HepG2 (cell line): Measurements from ENCODE around the gene RAB6B. TPM values are rescaled to one million over a fixed set of nuclear protein-coding genes. Genes with fewer than 3 reads are reported as not detected.

ENCODE experiments used
- ATAC-seq: fragments of 200-7000 bp; cut with Tn5 transposase; 3 replicates; pipeline ENCODE4 v1.9.1; 2020; ENCODE audit warnings: mild to moderate bottlenecking, moderate library complexity
- BruUV-seq: library from RNA; stranded (reverse); fragments of 400-500 nt; replicated peaks from 2 replicates; lab custom pipeline; 2021; lab: Mats Ljungman, UMichigan
- CTCF ChIA-PET: fragments of 300-600 bp; formaldehyde crosslinking; extraction: SDS; loops from one replicate; lab custom pipeline; 2021; ENCODE audit warnings: low total read pairs, inconsistent platforms, low intra/inter-chr PET ratio; lab: Yijun Ruan, JAX
- POLR2A ChIA-PET: fragments of 350-600 bp; sonication (Branson Sonifier 250); formaldehyde crosslinking; loops from one replicate; lab custom pipeline; 2020; ENCODE audit warnings: antibody characterized with exemption, inconsistent platforms; lab: Yijun Ruan, JAX
- DNase-seq: peaks from one replicate; pipeline ENCODE4 v3.0.0-alpha.2; 2015; ENCODE audit warnings: low spot score
- FAIRE-seq: peaks from 3 replicates; lab custom pipeline; 2011; peaks lifted over from hg19 to GRCh38; lab: Jason Lieb, UNC
- H2AFZ ChIP-seq: one replicate; pipeline ENCODE4 v1.6.1; 2011; ENCODE audit warnings: low read length, inconsistent platforms
- H3K27ac ChIP-seq: fragments of 300-600 bp; 3 replicates; pipeline ENCODE4 v1.8.0; 2011; ENCODE audit warnings: mixed run types, mild to moderate bottlenecking, mixed read lengths, low read length, inconsistent platforms; ENCODE audit not compliant: insufficient read depth; ENCODE audit errors: extremely low read length
- H3K27me3 ChIP-seq, 2 experiments: fragments of 200-600 bp in 1 of 2; 2 replicates in 1 of 2; 3 replicates in 1 of 2; pipeline versions ENCODE4 v1.6.0 to v1.8.0; 2011; ENCODE audit warnings: low read length in 2 of 2, mild to moderate bottlenecking in 2 of 2, moderate library complexity in 2 of 2, inconsistent platforms in 1 of 2; ENCODE audit not compliant: insufficient read depth in 2 of 2, control insufficient read depth in 1 of 2
- H3K36me3 ChIP-seq, 2 experiments: fragments of 200-600 bp in 1 of 2; replicated peaks in 1 of 2; 2 replicates in 1 of 2; 3 replicates in 1 of 2; pipeline versions ENCODE4 v1.5.1 to v1.8.0; 2011; ENCODE audit warnings: low read length in 2 of 2, inconsistent platforms in 1 of 2; ENCODE audit not compliant: insufficient read depth in 2 of 2, control insufficient read depth in 1 of 2
- H3K4me1 ChIP-seq: 2 replicates; pipeline ENCODE4 v1.5.1; 2012; ENCODE audit warnings: low read length, inconsistent platforms; ENCODE audit not compliant: insufficient read depth
- H3K4me2 ChIP-seq: 2 replicates; pipeline ENCODE4 v1.6.0; 2011; ENCODE audit warnings: low read depth, low read length, inconsistent platforms
- H3K4me3 ChIP-seq, 3 experiments: fragments of 200-600 bp in 1 of 3; sonication (generic), shearing (Covaris generic) in 1 of 3; replicated peaks in 1 of 3; 2 replicates each; pipeline ENCODE4 v1.5.1; 2011 to 2016; ENCODE audit warnings: low read length in 3 of 3, inconsistent platforms in 2 of 3, low read depth in 2 of 3, mild to moderate bottlenecking in 2 of 3, control low read depth in 1 of 3, mixed read lengths in 1 of 3; ENCODE audit not compliant: insufficient read depth in 1 of 3
- H3K79me2 ChIP-seq: one replicate; pipeline ENCODE4 v1.6.1; 2011; ENCODE audit warnings: low read length, inconsistent platforms; ENCODE audit not compliant: insufficient read depth
- H3K9ac ChIP-seq: 2 replicates; pipeline ENCODE4 v1.6.0; 2011; ENCODE audit warnings: mild to moderate bottlenecking, low read depth, low read length, inconsistent platforms; ENCODE audit not compliant: insufficient read depth
- H3K9me3 ChIP-seq: 2 replicates; pipeline ENCODE4 v1.5.1; 2012; ENCODE audit warnings: mild to moderate bottlenecking, low read length
- H4K20me1 ChIP-seq: 2 replicates; pipeline ENCODE4 v1.6.0; 2011; ENCODE audit warnings: inconsistent platforms, mild to moderate bottlenecking, low read length, moderate library complexity; ENCODE audit not compliant: insufficient read depth
- CBX2 ChIP-seq, 2 experiments: fragments of 200-600 bp in 1 of 2; sonication (generic); formaldehyde crosslinking in 1 of 2; IDR thresholded peaks; 2 replicates each; pipeline versions ENCODE4 v1.7.0 to v1.8.1; 2018 to 2022; ENCODE audit warnings: low read depth in 2 of 2, low read length in 1 of 2, mild to moderate bottlenecking in 1 of 2, missing genetic modification reagents in 1 of 2
- KDM4B ChIP-seq: sonication (generic); formaldehyde crosslinking; IDR thresholded peaks from 2 replicates; pipeline ENCODE4 v1.4.0; 2020; ENCODE audit warnings: missing genetic modification reagents
- POLR2G ChIP-seq: fragments of 200-400 bp; formaldehyde crosslinking; IDR thresholded peaks from 2 replicates; pipeline ENCODE4 v1.6.1; 2018; ENCODE audit warnings: mild to moderate bottlenecking, low read depth, low read length, moderate library complexity
- TEAD3 ChIP-seq: optimal IDR thresholded peaks from 2 replicates; pipeline ENCODE3; 2016; ENCODE audit warnings: borderline replicate concordance
- ZBTB40 ChIP-seq, 2 experiments: fragments of 450-650 bp in 1 of 2; sonication (generic) in 1 of 2; formaldehyde crosslinking in 1 of 2; IDR thresholded peaks; 2 replicates each; pipeline versions ENCODE4 v1.6.1 to v1.8.0; 2016 to 2022; ENCODE audit warnings: antibody characterized with exemption in 1 of 2, mild to moderate bottlenecking in 1 of 2, missing genetic modification reagents in 1 of 2
- ZNF264 ChIP-seq: sonication (generic); formaldehyde crosslinking; IDR thresholded peaks from 2 replicates; pipeline ENCODE4 v1.4.0; 2020; ENCODE audit warnings: missing genetic modification reagents
- ZNF792 ChIP-seq: IDR thresholded peaks from 2 replicates; pipeline ENCODE4 v1.6.1; 2016
- ZSCAN21 ChIP-seq: sonication (generic); formaldehyde crosslinking; IDR thresholded peaks from 2 replicates; pipeline ENCODE4 v1.8.0; 2022; ENCODE audit warnings: mild to moderate bottlenecking, missing genetic modification reagents, moderate library complexity, borderline replicate concordance
- WGBS: methylation state at CpG from one replicate; pipeline ENCODE4 v1.1.6; 2017; ENCODE audit warnings: low lambda C conversion rate; 5-methylcytosine and 5-hydroxymethylcytosine counted together
- in situ Hi-C: cut with HindIII; loops from 2 replicates; pipeline ENCODE4 v1.10.0; 2017; ENCODE audit warnings: low pct_unique_long_range_greater_than_20kb; ENCODE audit not compliant: extremely low pct_ligation_motif_present
- intact Hi-C: fragments of 100-400 bp; cut with micrococcal nuclease; formaldehyde crosslinking; loops from one replicate; pipeline ENCODE4 v1.10.0; 2022; ENCODE audit not compliant: unreplicated experiment
- polyA plus RNA-seq, 8 experiments: library from polyadenylated mRNA; depleted of rRNA in 3 of 8; stranded (reverse) in 7 of 8; unstranded in 1 of 8; fragments of >200 nt; fragmentation: Illumina TruSeq in 4 of 8; extraction: Trizol in 4 of 8; gene quantifications; 2 replicates each; pipeline versions ENCODE4 v1.2.1 to v1.2.3, GENCODE V29; 2011 to 2016; ENCODE audit warnings: low read depth in 4 of 8, missing spikeins in 1 of 8, mixed read lengths in 1 of 8; ENCODE audit not compliant: insufficient read depth in 1 of 8
- total RNA-seq, 5 experiments: library from RNA; depleted of rRNA; stranded (reverse); fragments of >200 nt; fragmentation: Illumina TruSeq; extraction: Trizol; gene quantifications; 2 replicates each; pipeline ENCODE4 v1.2.3, GENCODE V29; 2016; ENCODE audit warnings: low read depth in 1 of 5
- TF ChIP-seq, protein P1 (sequence below): sonication (generic); formaldehyde crosslinking; conservative IDR thresholded peaks from 2 replicates; pipeline ENCODE4 v1.4.0; 2020; ENCODE audit warnings: missing genetic modification reagents

Gene RAB6B
- total and polyA plus RNA-seq, 2 of the 13 experiments (the other 11 are each of a cell fraction or from before 2014, with no cell fraction given), result 0.16 TPM; not detected in 1

DNA sequence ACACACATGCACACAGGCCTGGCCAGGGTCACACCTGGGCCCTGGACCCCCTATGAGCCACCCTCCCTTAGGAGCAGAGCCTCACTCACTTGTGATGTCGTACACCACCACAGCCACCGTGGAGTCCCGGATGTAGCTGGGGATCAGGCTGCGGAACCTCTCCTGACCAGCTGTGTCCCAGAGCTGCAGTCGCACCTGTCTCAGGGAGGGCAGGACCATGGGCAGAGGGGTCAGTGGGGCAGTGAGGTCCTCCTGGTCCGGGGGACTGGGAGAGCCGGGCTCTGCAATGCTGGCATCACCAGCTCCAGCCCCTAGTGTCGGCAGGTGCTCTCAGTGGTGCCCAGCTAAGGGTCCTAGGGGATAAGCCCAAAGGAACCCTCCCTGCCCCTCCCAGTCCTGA, 54.5 kb downstream of the RAB6B start (continued):
- TF ChIP-seq ZBTB40 (IDR thresholded peaks at IDR 0.05), result no peak
- TF ChIP-seq ZBTB40 (CRISPR knock-in tag; IDR thresholded peaks at IDR 0.05), result no peak

- H3K27ac ChIP-seq, result no peak overlapping the region
- no peak overlapping the region for H3K4me2 ChIP-seq
- ATAC-seq (no peak), DNase-seq (no peak), FAIRE-seq (no peak)
- POLR2A ChIA-PET, result no interaction called here
- no peak overlapping the region for H3K9ac ChIP-seq
- no peaks in the 10 kb centered on the region for H3K36me3 ChIP-seq
- H2AFZ ChIP-seq, result no peak overlapping the region
- no peaks in the 10 kb centered on the region for H4K20me1 ChIP-seq
- in situ Hi-C loops, result no loop called here
- intact Hi-C loops, result no loop called here
- H3K27me3 ChIP-seq, result peaks cover 9 to 22% of the 10 kb centered on the region in 2 experiments; a peak in 3 of 5 replicates
- no peaks in the 10 kb centered on the region for H3K4me1 ChIP-seq
- CTCF ChIA-PET, result no interaction called here
- H3K79me2 ChIP-seq, result no peaks in the 10 kb centered on the region
- no CpG with 5 or more reads among the region's 6 CpGs for WGBS
- no TSS peak for BruUV-seq
- H3K9me3 ChIP-seq, result no peaks in the 10 kb centered on the region
- no peak overlapping the region for H3K4me3 ChIP-seq
- TF ChIP-seq KDM4B (no peak), ZNF792 (CRISPR knock-in tag) (no peak), CBX2 (IDR thresholded peaks at IDR 0.05; ENCODE audit: low read depth, low read length) (no peak), CBX2 (CRISPR knock-in tag; IDR thresholded peaks at IDR 0.05; ENCODE audit: low read depth) (no peak), ZSCAN21 (no peak), ZNF264 (CRISPR knock-in tag) (no peak), POLR2G (no peak), TEAD3 (no peak)
- TF ChIP-seq, protein P1, sequence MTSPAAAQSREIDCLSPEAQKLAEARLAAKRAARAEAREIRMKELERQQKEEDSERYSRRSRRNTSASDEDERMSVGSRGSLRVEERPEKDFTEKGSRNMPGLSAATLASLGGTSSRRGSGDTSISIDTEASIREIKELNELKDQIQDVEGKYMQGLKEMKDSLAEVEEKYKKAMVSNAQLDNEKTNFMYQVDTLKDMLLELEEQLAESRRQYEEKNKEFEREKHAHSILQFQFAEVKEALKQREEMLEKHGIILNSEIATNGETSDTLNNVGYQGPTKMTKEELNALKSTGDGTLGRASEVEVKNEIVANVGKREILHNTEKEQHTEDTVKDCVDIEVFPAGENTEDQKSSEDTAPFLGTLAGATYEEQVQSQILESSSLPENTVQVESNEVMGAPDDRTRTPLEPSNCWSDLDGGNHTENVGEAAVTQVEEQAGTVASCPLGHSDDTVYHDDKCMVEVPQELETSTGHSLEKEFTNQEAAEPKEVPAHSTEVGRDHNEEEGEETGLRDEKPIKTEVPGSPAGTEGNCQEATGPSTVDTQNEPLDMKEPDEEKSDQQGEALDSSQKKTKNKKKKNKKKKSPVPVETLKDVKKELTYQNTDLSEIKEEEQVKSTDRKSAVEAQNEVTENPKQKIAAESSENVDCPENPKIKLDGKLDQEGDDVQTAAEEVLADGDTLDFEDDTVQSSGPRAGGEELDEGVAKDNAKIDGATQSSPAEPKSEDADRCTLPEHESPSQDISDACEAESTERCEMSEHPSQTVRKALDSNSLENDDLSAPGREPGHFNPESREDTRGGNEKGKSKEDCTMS (CRISPR knock-in tag), result no peak
Measured at GRCh38 chr3:133840767-133841166, 54.9 kb downstream of the RAB6B start.
